ENCODE data around the gene FANCI. TPM values are rescaled to one million over a fixed set of nuclear protein-coding genes. Genes with fewer than 3 reads are reported as not detected.

The FANCI gene
- polyA plus RNA-seq, 4 donors, result 30.4 to 43.0 (median 34.9) TPM

DNA sequence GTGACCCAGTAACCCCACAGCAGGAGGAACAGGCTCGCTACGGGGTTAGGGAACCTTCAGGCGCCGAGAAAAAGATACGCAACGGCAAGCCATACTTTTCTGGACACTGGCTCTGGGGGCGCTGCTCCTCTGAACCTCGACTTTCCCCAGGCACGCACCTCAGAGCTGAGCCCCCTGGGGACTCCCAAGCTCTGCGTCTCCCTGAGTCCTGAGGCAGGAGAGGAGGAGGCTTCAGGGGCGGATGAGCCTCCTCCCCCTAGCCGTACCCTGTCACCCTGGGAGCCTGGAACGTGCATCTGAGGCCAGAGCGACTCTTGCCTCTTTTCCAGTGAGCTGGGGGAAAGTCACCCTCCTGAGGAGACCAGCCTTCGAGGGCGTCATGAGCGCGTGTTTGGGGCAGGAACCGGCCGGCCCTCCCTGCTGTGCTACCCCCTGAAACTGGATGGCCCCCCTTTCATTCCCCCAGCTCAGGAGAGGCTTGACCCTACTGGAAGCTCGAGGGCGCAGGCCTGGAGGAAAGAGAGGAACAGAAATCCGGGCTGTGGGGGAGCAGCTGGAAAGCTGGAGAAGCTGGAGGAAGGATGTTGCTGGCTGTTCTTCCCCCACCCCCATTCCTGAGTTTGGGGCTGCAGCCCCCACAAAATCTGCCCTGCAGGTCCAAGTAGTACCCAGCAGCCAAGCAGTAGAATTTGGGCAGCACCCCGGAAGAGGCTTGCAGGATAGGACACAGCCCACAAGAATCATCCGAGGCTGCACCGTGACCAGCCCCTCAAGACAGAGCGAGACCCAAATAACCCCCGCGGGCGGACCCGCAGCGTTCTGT lies 115.9 kb downstream of the FANCI start:
- no peak for DNase-seq (ENCODE audit: low read depth in 4 of 4, low spot score in 2 of 4)

- DNase-seq (ENCODE audit: low read depth in 4 of 4, low spot score in 2 of 4), result no peak
These were observed 116.7 kb downstream of the FANCI start for GRCh38 chr15:89360294-89360971.

GRCh38 chr15:89361451-89362202 lies 117.8 kb downstream of the FANCI start:
- peak in 2 of 4 donors; percentile 68 to 77 for DNase-seq (ENCODE audit: low read depth in 4 of 4, low spot score in 2 of 4)

GRCh38 chr15:89362203-89363101 lies 118.7 kb downstream of the FANCI start:
- no peak for DNase-seq (ENCODE audit: low read depth in 4 of 4, low spot score in 2 of 4)

GRCh38 chr15:89363133-89363532 lies 119.4 kb downstream of the FANCI start:
- DNase-seq (ENCODE audit: low read depth in 4 of 4, low spot score in 2 of 4), result no peak

GRCh38 chr15:89363770-89364169 lies 120.0 kb downstream of the FANCI start:
- DNase-seq (ENCODE audit: low read depth in 4 of 4, low spot score in 2 of 4), result no peak

DNA sequence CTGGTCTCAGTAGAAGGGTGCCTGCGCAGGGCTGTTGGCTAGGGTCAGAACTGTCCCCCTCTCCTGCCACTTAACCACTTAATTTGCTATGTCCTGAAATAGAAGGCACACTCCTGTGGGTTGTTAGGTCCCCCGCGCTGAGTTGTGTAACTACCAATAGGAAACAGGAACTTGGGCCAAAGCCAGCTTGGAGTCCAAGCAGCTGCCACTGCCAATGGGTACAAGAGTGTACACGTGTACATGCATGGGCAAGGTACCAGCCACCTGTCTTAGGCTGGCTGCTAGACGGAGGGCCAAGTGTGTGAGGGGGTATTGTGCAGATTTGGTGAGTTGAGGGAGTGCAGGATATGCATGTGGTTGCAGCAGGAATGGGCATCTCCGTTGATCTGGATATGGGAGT lies 120.6 kb downstream of the FANCI start:
- DNase-seq (ENCODE audit: low read depth in 4 of 4, low spot score in 2 of 4), result no peak

DNA sequence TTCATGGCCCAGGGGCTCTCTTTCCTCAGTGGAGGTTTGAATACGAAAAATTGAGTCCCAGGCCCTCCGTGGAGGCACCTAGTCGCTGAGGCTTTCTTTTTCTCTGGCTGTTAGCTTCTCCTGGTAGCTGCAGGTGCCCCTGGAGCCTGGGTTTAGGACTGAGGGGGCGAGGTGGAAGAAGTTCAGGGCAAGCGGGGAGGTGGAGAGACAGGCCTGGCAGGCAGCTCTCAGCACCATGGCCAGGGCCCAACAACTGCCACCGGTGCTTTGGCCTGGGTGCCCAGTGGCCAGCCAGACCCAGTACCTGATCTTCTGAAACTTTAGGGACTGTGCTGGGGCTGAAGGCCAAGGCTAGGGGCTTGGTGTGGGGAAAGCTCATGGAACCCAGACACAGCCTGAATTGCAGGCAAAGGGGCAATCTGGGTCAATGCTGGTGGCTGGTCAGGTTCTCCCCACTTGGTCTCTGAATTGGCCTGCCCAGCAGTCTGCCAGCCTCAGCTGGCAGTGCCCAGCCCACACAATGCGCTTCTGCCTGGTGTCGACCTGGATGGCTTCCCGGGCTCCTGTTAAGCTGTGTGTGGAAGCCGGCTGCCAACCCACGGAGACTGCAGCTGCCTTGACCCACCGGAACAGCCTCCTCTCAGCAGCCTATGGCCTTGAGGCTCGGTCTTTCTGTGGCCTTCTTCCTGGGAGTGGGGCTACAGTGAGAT lies 121.1 kb downstream of the FANCI start:
- no peak for DNase-seq (ENCODE audit: low read depth in 4 of 4, low spot score in 2 of 4)

DNA sequence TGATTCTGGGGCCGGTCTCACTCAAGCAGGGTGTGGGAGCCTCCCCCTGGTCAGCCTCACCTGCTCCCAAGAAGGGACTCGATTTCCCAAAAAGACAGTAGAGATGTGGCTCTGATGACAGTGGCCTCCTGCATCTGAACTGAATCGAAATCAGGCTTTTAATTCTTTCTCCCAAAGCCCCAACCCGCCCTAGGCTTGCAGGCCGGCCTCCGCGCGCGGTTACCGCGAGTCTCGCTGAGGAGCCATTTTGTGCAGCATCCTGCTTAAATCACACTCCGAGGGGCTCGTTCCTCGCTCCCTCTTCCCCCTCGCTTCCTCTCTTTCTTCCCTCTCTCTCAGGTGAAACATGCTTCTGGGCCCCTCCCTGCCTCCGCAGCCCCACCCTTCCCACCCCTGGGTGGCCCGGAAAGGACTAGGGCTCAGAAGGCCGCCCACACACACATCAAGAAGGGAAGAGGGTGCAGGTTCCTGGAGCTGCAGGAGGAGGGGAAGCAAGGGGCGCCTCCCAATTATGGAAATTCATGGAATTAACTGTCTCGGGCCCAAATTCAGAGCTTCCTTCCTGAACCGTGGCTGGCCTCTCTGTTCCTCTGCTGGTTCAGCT lies 121.8 kb downstream of the FANCI start:
- DNase-seq (ENCODE audit: low read depth in 4 of 4, low spot score in 2 of 4), result no peak

Other genes with a start within 250 kb of the FANCI start
- 10 to 100 TPM; 30.1 to 34.9 (median 31.2) TPM for gene ABHD2, start 155.5 kb upstream of the FANCI start, polyA plus RNA-seq (ENCODE audit: insufficient read length in 4 of 4)
- gene RLBP1, start 22.4 kb upstream of the FANCI start, polyA plus RNA-seq (ENCODE audit: insufficient read length in 4 of 4), result not detected
- gene POLG, start 90.8 kb downstream of the FANCI start, polyA plus RNA-seq (ENCODE audit: insufficient read length in 4 of 4), result 10 to 100 TPM; 46.7 to 59.2 (median 52.4) TPM

Measured in left renal cortex interstitium (tissue), 4 donors.